ENCODE results near the gene DLK1. TPM values are rescaled to one million over a fixed set of nuclear protein-coding genes. Genes with fewer than 3 reads are reported as not detected.

Gene DLK1
- total RNA-seq, 6 experiments from 2014 or later: 1.7 to 13.4 (median 3.8) TPM; not detected in 3

GRCh38 chr14:100740929-100741328, 14.2 kb downstream of the DLK1 start:
- H3K4me1 ChIP-seq: no peaks in the 10 kb centered on the region
- no peaks in the 10 kb centered on the region for H3K27me3 ChIP-seq
- TF ChIP-seq POLR2A (IDR thresholded peaks at IDR 0.05) (no peak), CTCF (IDR thresholded peaks at IDR 0.05) (no peak)
- intact Hi-C loops (cut with DNase I): no loop called here
- WGBS (ENCODE audit: insufficient coverage, low coverage, low lambda C conversion rate, missing lambda C conversion rate): 91% methylated on average over 7 of the region's 7 CpGs
- H3K9me3 ChIP-seq: no peaks in the 10 kb centered on the region
- no peak overlapping the region for H3K4me3 ChIP-seq
- ATAC-seq (no peak), DNase-seq (peak in 2 of 3 donors; percentile 20 to 28)
- H3K27ac ChIP-seq: no peak overlapping the region
- H3K36me3 ChIP-seq: no peaks in the 10 kb centered on the region

GRCh38 chr14:100741966-100742365, 15.3 kb downstream of the DLK1 start:
- H3K9me3 ChIP-seq: no peaks in the 10 kb centered on the region
- ATAC-seq: no peak
- no peak for TF ChIP-seq CTCF (IDR thresholded peaks at IDR 0.05)
- TF ChIP-seq POLR2A (IDR thresholded peaks at IDR 0.05): no peak
- intact Hi-C loops (cut with DNase I): no loop called here
- no peak overlapping the region for H3K27ac ChIP-seq
- no peaks in the 10 kb centered on the region for H3K4me1 ChIP-seq
- WGBS (ENCODE audit: insufficient coverage, low coverage, low lambda C conversion rate, missing lambda C conversion rate): 47% methylated on average over 3 of the region's 3 CpGs
- no peak for DNase-seq
- no peak overlapping the region for H3K4me3 ChIP-seq
- no peaks in the 10 kb centered on the region for H3K36me3 ChIP-seq
- no peaks in the 10 kb centered on the region for H3K27me3 ChIP-seq

- no peaks in the 10 kb centered on the region for H3K9me3 ChIP-seq
- H3K36me3 ChIP-seq: no peaks in the 10 kb centered on the region
- DNase-seq (no peak), ATAC-seq (no peak)
- intact Hi-C loops (cut with DNase I): no loop called here
- H3K4me1 ChIP-seq: no peaks in the 10 kb centered on the region
- no peak overlapping the region for H3K27ac ChIP-seq
- H3K4me3 ChIP-seq: no peak overlapping the region
- H3K27me3 ChIP-seq: no peaks in the 10 kb centered on the region
- TF ChIP-seq POLR2A (IDR thresholded peaks at IDR 0.05): no peak
- TF ChIP-seq CTCF (IDR thresholded peaks at IDR 0.05): no peak
Measured at GRCh38 chr14:100746326-100746725, 19.6 kb downstream of the DLK1 start.

GRCh38 chr14:100747021-100747586, 20.4 kb downstream of the DLK1 start:
- TF ChIP-seq POLR2A (IDR thresholded peaks at IDR 0.05) (no peak), CTCF (IDR thresholded peaks at IDR 0.05) (no peak)
- Histone ChIP-seq H3K4me3 (no peak overlapping the region), H3K9me3 (no peaks in the 10 kb centered on the region), H3K27ac (no peak overlapping the region), H3K4me1 (no peaks in the 10 kb centered on the region), H3K36me3 (no peaks in the 10 kb centered on the region), H3K27me3 (no peaks in the 10 kb centered on the region)
- intact Hi-C loops (cut with DNase I): no loop called here
- 54% methylated on average over 7 of the region's 9 CpGs for WGBS (ENCODE audit: insufficient coverage, low coverage, low lambda C conversion rate, missing lambda C conversion rate)
- ATAC-seq (no peak), DNase-seq (peak in 2 of 3 donors; percentile 23 to 26)

- intact Hi-C loops (cut with DNase I): no loop called here
- H3K36me3 ChIP-seq: no peaks in the 10 kb centered on the region
- ATAC-seq: no peak
- TF ChIP-seq POLR2A (IDR thresholded peaks at IDR 0.05): no peak
- no peak for TF ChIP-seq CTCF (IDR thresholded peaks at IDR 0.05)
- no peak overlapping the region for H3K4me3 ChIP-seq
- no peak overlapping the region for H3K27ac ChIP-seq
- H3K4me1 ChIP-seq: no peaks in the 10 kb centered on the region
- H3K27me3 ChIP-seq: no peaks in the 10 kb centered on the region
- peak in 1 of 3 donors; percentile 11 for DNase-seq
- no peaks in the 10 kb centered on the region for H3K9me3 ChIP-seq
- 69% methylated on average over 7 of the region's 8 CpGs for WGBS (ENCODE audit: insufficient coverage, low coverage, low lambda C conversion rate, missing lambda C conversion rate)
Measured at GRCh38 chr14:100747736-100748135, 21.0 kb downstream of the DLK1 start.
